GM23338 (cell line): ENCODE data around the gene NDNF.

ENCODE experiments used
- CREB1 ChIP-seq: fragments of 250-450 bp; sonication (Bioruptor Pico); IDR thresholded peaks from 2 replicates; pipeline ENCODE4 v1.5.0; 2020; ENCODE audit warnings: low read depth, mild to moderate bottlenecking, moderate library complexity
- CTCF ChIP-seq, 2 experiments: fragments of 200-600 bp in 1 of 2; sonication (generic) in 1 of 2; conservative IDR thresholded peaks; 2 replicates each; pipeline versions ENCODE4 v1.5.1 to v1.6.1; 2016 to 2017; ENCODE audit warnings: antibody characterized with exemption in 2 of 2, low read depth in 2 of 2, mild to moderate bottlenecking in 2 of 2, moderate library complexity in 1 of 2
- EZH2 ChIP-seq: fragments of 200-600 bp; sonication (generic); IDR thresholded peaks from one replicate; pipeline ENCODE4 v1.8.0; 2017; ENCODE audit warnings: antibody characterized with exemption, mild to moderate bottlenecking, low read depth; ENCODE audit not compliant: unreplicated experiment
- POLR2AphosphoS5 ChIP-seq: IDR thresholded peaks from 2 replicates; pipeline ENCODE4 v1.6.1; 2016; ENCODE audit warnings: antibody characterized with exemption, low read depth
- REST ChIP-seq: IDR thresholded peaks from one replicate; pipeline ENCODE4 v1.6.1; 2018; ENCODE audit warnings: antibody characterized with exemption; ENCODE audit not compliant: unreplicated experiment
- ZNF462 ChIP-seq: fragments of 250-450 bp; sonication (Bioruptor Pico); IDR thresholded peaks from 2 replicates; pipeline ENCODE4 v1.5.0; 2020; ENCODE audit warnings: mild to moderate bottlenecking, moderate library complexity

GRCh38 chr4:121070274-121070673 lies 2.1 kb downstream of the NDNF start:
- no peak for TF ChIP-seq CREB1 (CRISPR knock-in tag)
- TF ChIP-seq POLR2AphosphoS5: no peak
- no peak for TF ChIP-seq EZH2
- no peak for TF ChIP-seq CTCF (conservative IDR thresholded peaks at IDR 0.05; ENCODE audit: low read depth in 2 of 2)
- no peak for TF ChIP-seq REST
- TF ChIP-seq ZNF462: no peak
